HCT116 (cell line): ENCODE measurements around the gene DQX1. TPM values are rescaled to one million over a fixed set of nuclear protein-coding genes. Genes with fewer than 3 reads are reported as not detected.

ENCODE experiments used
- ATAC-seq: fragments of 200-7000 bp; cut with Tn5 transposase; 2 replicates; pipeline ENCODE4 v1.9.1; 2020; ENCODE audit warnings: mild to moderate bottlenecking, moderate library complexity
- BruUV-seq: library from RNA; stranded (reverse); fragments of 400-500 nt; replicated peaks from 2 replicates; lab custom pipeline; 2021; lab: Mats Ljungman, UMichigan
- CTCF ChIA-PET: fragments of 300-600 bp; sonication (Branson Sonifier 250); formaldehyde crosslinking; loops from one replicate; lab custom pipeline; 2021; ENCODE audit warnings: antibody characterized with exemption; lab: Charles Lee
- POLR2A ChIA-PET: fragments of 300-600, 350-600 bp; sonication (Branson Sonifier 250); formaldehyde crosslinking; loops from one replicate; lab custom pipeline; 2021; ENCODE audit warnings: antibody characterized with exemption; lab: Charles Lee
- RAD21 ChIA-PET, 2 experiments: fragments of 300-600 bp; sonication (Branson Sonifier 250); formaldehyde crosslinking; loops; one replicate each; lab custom pipeline; 2023; ENCODE audit warnings: low total read pairs in 2 of 2; ENCODE audit not compliant: uncharacterized antibody in 2 of 2, unreplicated experiment in 2 of 2, low non-redundant PET in 1 of 2; lab: Charles Lee
- DNase-seq: peaks from one replicate; pipeline ENCODE4 v3.0.0-alpha.2; 2010; ENCODE audit warnings: low read depth, low spot score
- H2AFZ ChIP-seq: fragments of 200-600 bp; shearing (Covaris generic), sonication (generic); 2 replicates; pipeline ENCODE4 v1.6.1; 2017; ENCODE audit warnings: low read depth, mixed run types, mixed read lengths, antibody characterized with exemption, low read length; ENCODE audit not compliant: poor library complexity, severe bottlenecking
- H3K27ac ChIP-seq: 2 replicates; pipeline ENCODE4 v1.5.1; 2012; ENCODE audit warnings: low read depth, low read length
- H3K27me3 ChIP-seq: fragments of 200-600 bp; sonication (generic); 2 replicates; pipeline ENCODE4 v1.6.1; 2016; ENCODE audit warnings: mixed run types, low read length, mixed read lengths; ENCODE audit not compliant: insufficient read depth
- H3K36me3 ChIP-seq, 2 experiments: fragments of 200-500 bp in 1 of 2; fragments of 200-600 bp in 1 of 2; sonication (Bioruptor generic) in 1 of 2; sonication (generic) in 1 of 2; 2 replicates each; pipeline versions ENCODE4 v1.5.1 to v1.6.1; 2014 to 2016; ENCODE audit warnings: low read length in 2 of 2, inconsistent platforms in 1 of 2, mixed read lengths in 1 of 2, mixed run types in 1 of 2; ENCODE audit not compliant: insufficient read depth in 2 of 2, control insufficient read depth in 1 of 2
- H3K4me1 ChIP-seq, 2 experiments: fragments of 200-600 bp in 1 of 2; sonication (generic) in 1 of 2; 2 replicates each; pipeline versions ENCODE4 v1.5.1 to v1.6.1; 2012 to 2017; ENCODE audit warnings: low read length in 2 of 2, inconsistent platforms in 1 of 2, mild to moderate bottlenecking in 1 of 2, mixed read lengths in 1 of 2, mixed run types in 1 of 2, moderate library complexity in 1 of 2; ENCODE audit not compliant: insufficient read depth in 2 of 2, control insufficient read depth in 1 of 2
- H3K4me2 ChIP-seq: fragments of 200-600 bp; sonication (generic); 2 replicates; pipeline ENCODE4 v1.6.1; 2017; ENCODE audit warnings: mixed run types, low read length, mixed read lengths
- H3K4me3 ChIP-seq, 2 experiments: fragments of 200-600 bp in 1 of 2; sonication (generic) in 1 of 2; replicated peaks in 1 of 2; 2 replicates each; pipeline ENCODE4 v1.5.1; 2011 to 2016; ENCODE audit warnings: low read length in 2 of 2, control low read depth in 1 of 2, low read depth in 1 of 2, mild to moderate bottlenecking in 1 of 2, mixed read lengths in 1 of 2, mixed run types in 1 of 2
- H3K79me2 ChIP-seq: fragments of 200-600 bp; sonication (generic); 2 replicates; pipeline ENCODE4 v1.6.1; 2017; ENCODE audit warnings: mild to moderate bottlenecking, mixed run types, low read length, moderate library complexity, mixed read lengths; ENCODE audit not compliant: insufficient read depth
- H3K9ac ChIP-seq: fragments of 200-600 bp; sonication (generic); 2 replicates; pipeline ENCODE4 v1.6.1; 2016; ENCODE audit warnings: low read length, mixed read lengths
- H3K9me2 ChIP-seq: fragments of 200-600 bp; sonication (generic), shearing (Covaris generic); 2 replicates; pipeline ENCODE4 v1.6.1; 2017; ENCODE audit warnings: mixed run types, mild to moderate bottlenecking, moderate library complexity; ENCODE audit not compliant: insufficient read depth
- H3K9me3 ChIP-seq, 2 experiments: fragments of 200-500 bp in 1 of 2; fragments of 200-600 bp in 1 of 2; sonication (Bioruptor generic) in 1 of 2; sonication (generic) in 1 of 2; 2 replicates each; pipeline ENCODE4 v1.6.1; 2014 to 2017; ENCODE audit warnings: low read length in 2 of 2, mixed read lengths in 2 of 2, inconsistent platforms in 1 of 2, low read depth in 1 of 2, mild to moderate bottlenecking in 1 of 2, mixed run types in 1 of 2, moderate library complexity in 1 of 2; ENCODE audit not compliant: control insufficient read depth in 1 of 2, insufficient read depth in 1 of 2
- H4K20me1 ChIP-seq: fragments of 200-600 bp; sonication (generic), shearing (Covaris generic); 2 replicates; pipeline ENCODE4 v1.6.1; 2017; ENCODE audit warnings: mixed run types, mild to moderate bottlenecking, moderate library complexity; ENCODE audit not compliant: insufficient read depth
- CEBPB ChIP-seq: IDR thresholded peaks from 2 replicates; pipeline ENCODE4 v1.6.1; 2012; ENCODE audit warnings: low read depth
- EGR1 ChIP-seq: IDR thresholded peaks from 2 replicates; pipeline ENCODE4 v1.6.1; 2012; ENCODE audit warnings: low read depth
- EZH2 ChIP-seq: fragments of 200-600 bp; sonication (generic); IDR thresholded peaks from 2 replicates; pipeline ENCODE4 v1.6.1; 2017; ENCODE audit warnings: antibody characterized with exemption, mixed run types
- EZH2phosphoT487 ChIP-seq: fragments of 200-600 bp; IDR thresholded peaks from 2 replicates; pipeline ENCODE4 v1.6.1; 2018; ENCODE audit warnings: antibody characterized with exemption, borderline replicate concordance
- FOSL1 ChIP-seq: IDR thresholded peaks from 2 replicates; pipeline ENCODE4 v1.6.1; 2012; ENCODE audit warnings: low read depth
- JUND ChIP-seq: IDR thresholded peaks from 2 replicates; pipeline ENCODE4 v1.6.1; 2012
- POLR2A ChIP-seq: IDR thresholded peaks from 2 replicates; pipeline ENCODE4 v1.7.0; 2011; ENCODE audit warnings: borderline replicate concordance; ENCODE audit not compliant: insufficient read depth, insufficient read length; ENCODE audit errors: extremely low read depth
- SIN3A ChIP-seq: IDR thresholded peaks from 2 replicates; pipeline ENCODE4 v1.6.1; 2012; ENCODE audit warnings: low read depth
- SP1 ChIP-seq: IDR thresholded peaks from 2 replicates; pipeline ENCODE4 v1.6.1; 2012; ENCODE audit warnings: low read depth
- YY1 ChIP-seq: IDR thresholded peaks from 2 replicates; pipeline ENCODE4 v1.6.1; 2011; ENCODE audit warnings: low read length, low read depth, moderate library complexity, mild to moderate bottlenecking; ENCODE audit not compliant: insufficient replicate concordance; ENCODE audit errors: extremely low read depth
- ZFX ChIP-seq: fragments of 450-650 bp; IDR thresholded peaks from 2 replicates; pipeline ENCODE4 v1.6.1; 2017
- ZNF274 ChIP-seq: fragments of 200-500 bp; sonication (Bioruptor generic); IDR thresholded peaks from 2 replicates; pipeline ENCODE4 v1.6.1; 2014; ENCODE audit warnings: mild to moderate bottlenecking, low read depth, low read length, inconsistent platforms
- intact Hi-C: fragments of 100-400 bp; cut with micrococcal nuclease; formaldehyde crosslinking; loops from 2 replicates; pipeline ENCODE4 v1.10.0; 2022
- total RNA-seq: library from RNA; stranded (reverse); gene quantifications from one replicate; pipeline ENCODE4 v1.2.1, GENCODE V29; 2021; ENCODE audit not compliant: unreplicated experiment
- TF ChIP-seq, protein P1 (sequence below), 3 experiments: fragments of 200-600 bp in 1 of 3; sonication (generic) in 1 of 3; IDR thresholded peaks in 2 of 3; conservative IDR thresholded peaks in 1 of 3; 2 replicates each; pipeline ENCODE4 v1.5.1; 2012 to 2017; ENCODE audit warnings: low read depth in 2 of 3, low read length in 2 of 3, antibody characterized with exemption in 1 of 3, borderline replicate concordance in 1 of 3, control low read depth in 1 of 3, mild to moderate bottlenecking in 1 of 3, mixed read lengths in 1 of 3, mixed run types in 1 of 3, moderate library complexity in 1 of 3; ENCODE audit not compliant: insufficient read depth in 1 of 3
- TF ChIP-seq, protein P2 (sequence below): IDR thresholded peaks from 2 replicates; pipeline ENCODE4 v1.6.1; 2012
- TF ChIP-seq, protein P3 (sequence below): IDR thresholded peaks from 2 replicates; pipeline ENCODE4 v1.6.1; 2012
- TF ChIP-seq, protein P4 (sequence below): IDR thresholded peaks from 2 replicates; pipeline ENCODE4 v1.6.1; 2011; ENCODE audit warnings: mild to moderate bottlenecking, low read length, moderate library complexity; ENCODE audit not compliant: insufficient replicate concordance; ENCODE audit errors: extremely low read depth

The DQX1 gene
- total RNA-seq, 1 experiment from 2014 or later = 0.98 TPM

DNA sequence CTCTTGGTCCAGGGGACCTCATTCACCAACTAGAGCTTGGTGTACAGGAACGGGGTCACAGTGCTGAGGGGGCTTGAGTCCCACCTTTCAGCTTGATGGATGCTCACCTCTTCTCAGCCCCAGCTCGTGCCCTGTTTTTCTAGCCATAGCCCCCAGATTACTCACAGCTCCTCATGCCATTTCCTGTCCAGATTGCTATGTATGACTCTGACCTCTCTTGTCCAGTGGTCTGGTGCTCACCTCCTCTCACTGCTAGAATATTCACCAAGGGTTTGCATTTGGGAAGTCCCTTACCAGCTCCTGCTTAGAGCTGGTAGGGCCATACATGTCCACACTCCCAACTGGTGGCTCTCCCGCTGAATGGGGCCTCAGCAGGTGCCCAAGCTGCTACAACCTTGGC lies 32.5 kb downstream of the DQX1 start:
- no peak for ATAC-seq
- intact Hi-C loops = no loop called here
- DNase-seq = no peak
- H3K9ac ChIP-seq = no peak overlapping the region
- ChIA-PET POLR2A (no interaction called here), CTCF (no interaction called here), RAD21 (no interaction called here)
- no TSS peak for BruUV-seq
- peaks cover 0 to under 1% of the 10 kb centered on the region in 2 experiments; a peak in 1 of 4 replicates for H3K4me1 ChIP-seq
- no peak overlapping the region for H3K4me3 ChIP-seq
- H3K36me3 ChIP-seq = peaks cover 4 to 17% of the 10 kb centered on the region in 2 experiments; a peak in 2 of 4 replicates
- no peak overlapping the region for H3K4me2 ChIP-seq
- TF ChIP-seq, protein P1, sequence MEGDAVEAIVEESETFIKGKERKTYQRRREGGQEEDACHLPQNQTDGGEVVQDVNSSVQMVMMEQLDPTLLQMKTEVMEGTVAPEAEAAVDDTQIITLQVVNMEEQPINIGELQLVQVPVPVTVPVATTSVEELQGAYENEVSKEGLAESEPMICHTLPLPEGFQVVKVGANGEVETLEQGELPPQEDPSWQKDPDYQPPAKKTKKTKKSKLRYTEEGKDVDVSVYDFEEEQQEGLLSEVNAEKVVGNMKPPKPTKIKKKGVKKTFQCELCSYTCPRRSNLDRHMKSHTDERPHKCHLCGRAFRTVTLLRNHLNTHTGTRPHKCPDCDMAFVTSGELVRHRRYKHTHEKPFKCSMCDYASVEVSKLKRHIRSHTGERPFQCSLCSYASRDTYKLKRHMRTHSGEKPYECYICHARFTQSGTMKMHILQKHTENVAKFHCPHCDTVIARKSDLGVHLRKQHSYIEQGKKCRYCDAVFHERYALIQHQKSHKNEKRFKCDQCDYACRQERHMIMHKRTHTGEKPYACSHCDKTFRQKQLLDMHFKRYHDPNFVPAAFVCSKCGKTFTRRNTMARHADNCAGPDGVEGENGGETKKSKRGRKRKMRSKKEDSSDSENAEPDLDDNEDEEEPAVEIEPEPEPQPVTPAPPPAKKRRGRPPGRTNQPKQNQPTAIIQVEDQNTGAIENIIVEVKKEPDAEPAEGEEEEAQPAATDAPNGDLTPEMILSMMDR (IDR thresholded peaks at IDR 0.05 in 2 of 3, conservative IDR thresholded peaks at IDR 0.05 in 1 of 3; ENCODE audit: borderline replicate concordance in 1 of 3, insufficient read depth in 1 of 3, low read depth in 2 of 3, low read length in 2 of 3) = no peak
- TF ChIP-seq ZNF274 = no peak
- no peak for TF ChIP-seq POLR2A
- TF ChIP-seq EZH2 = no peak
- no peak for TF ChIP-seq CEBPB
- no peak for TF ChIP-seq EZH2phosphoT487
- TF ChIP-seq, protein P2, sequence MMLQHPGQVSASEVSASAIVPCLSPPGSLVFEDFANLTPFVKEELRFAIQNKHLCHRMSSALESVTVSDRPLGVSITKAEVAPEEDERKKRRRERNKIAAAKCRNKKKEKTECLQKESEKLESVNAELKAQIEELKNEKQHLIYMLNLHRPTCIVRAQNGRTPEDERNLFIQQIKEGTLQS = no peak
- TF ChIP-seq EGR1 = no peak
- TF ChIP-seq, protein P3, sequence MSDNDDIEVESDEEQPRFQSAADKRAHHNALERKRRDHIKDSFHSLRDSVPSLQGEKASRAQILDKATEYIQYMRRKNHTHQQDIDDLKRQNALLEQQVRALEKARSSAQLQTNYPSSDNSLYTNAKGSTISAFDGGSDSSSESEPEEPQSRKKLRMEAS = no peak
- no peak for TF ChIP-seq FOSL1
- TF ChIP-seq ZFX = no peak
- no peak for TF ChIP-seq SP1
- TF ChIP-seq JUND = no peak
- TF ChIP-seq SIN3A = no peak
- TF ChIP-seq YY1 = no peak
- TF ChIP-seq, protein P4, sequence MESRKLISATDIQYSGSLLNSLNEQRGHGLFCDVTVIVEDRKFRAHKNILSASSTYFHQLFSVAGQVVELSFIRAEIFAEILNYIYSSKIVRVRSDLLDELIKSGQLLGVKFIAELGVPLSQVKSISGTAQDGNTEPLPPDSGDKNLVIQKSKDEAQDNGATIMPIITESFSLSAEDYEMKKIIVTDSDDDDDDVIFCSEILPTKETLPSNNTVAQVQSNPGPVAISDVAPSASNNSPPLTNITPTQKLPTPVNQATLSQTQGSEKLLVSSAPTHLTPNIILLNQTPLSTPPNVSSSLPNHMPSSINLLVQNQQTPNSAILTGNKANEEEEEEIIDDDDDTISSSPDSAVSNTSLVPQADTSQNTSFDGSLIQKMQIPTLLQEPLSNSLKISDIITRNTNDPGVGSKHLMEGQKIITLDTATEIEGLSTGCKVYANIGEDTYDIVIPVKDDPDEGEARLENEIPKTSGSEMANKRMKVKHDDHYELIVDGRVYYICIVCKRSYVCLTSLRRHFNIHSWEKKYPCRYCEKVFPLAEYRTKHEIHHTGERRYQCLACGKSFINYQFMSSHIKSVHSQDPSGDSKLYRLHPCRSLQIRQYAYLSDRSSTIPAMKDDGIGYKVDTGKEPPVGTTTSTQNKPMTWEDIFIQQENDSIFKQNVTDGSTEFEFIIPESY = no peak
- no peaks in the 10 kb centered on the region for H3K79me2 ChIP-seq
- no peaks in the 10 kb centered on the region for H3K9me2 ChIP-seq
- H2AFZ ChIP-seq = no peak overlapping the region
- H3K9me3 ChIP-seq = no peaks in the 10 kb centered on the region
- H4K20me1 ChIP-seq = no peaks in the 10 kb centered on the region
- H3K27ac ChIP-seq = no peak overlapping the region
- H3K27me3 ChIP-seq = no peaks in the 10 kb centered on the region
